DND-41 (cell line): ENCODE measurements around the gene PLCD3.

Source experiments
- ATAC-seq: fragments of 200-7000 bp; cut with Tn5 transposase; 3 replicates; pipeline ENCODE4 v1.9.1; 2021; ENCODE audit warnings: low read depth; ENCODE audit not compliant: insufficient read depth
- DNase-seq: peaks from one replicate; pipeline ENCODE4 v3.0.0-alpha.2; 2020
- H2AFZ ChIP-seq: 2 replicates; pipeline ENCODE4 v1.6.0; 2012; ENCODE audit warnings: low read depth, low read length
- H3K27ac ChIP-seq: 2 replicates; pipeline ENCODE4 v1.5.1; 2012; ENCODE audit warnings: low read length, inconsistent platforms
- H3K27me3 ChIP-seq: fragments of 200-600 bp; sonication (generic); 2 replicates; pipeline ENCODE4 v1.6.0; 2012; ENCODE audit warnings: low read length, mild to moderate bottlenecking, inconsistent platforms; ENCODE audit not compliant: insufficient read depth, poor library complexity
- H3K36me3 ChIP-seq: 2 replicates; pipeline ENCODE4 v1.5.1; 2012; ENCODE audit warnings: low read length, inconsistent platforms; ENCODE audit not compliant: insufficient read depth
- H3K4me1 ChIP-seq: 2 replicates; pipeline ENCODE4 v1.5.1; 2012; ENCODE audit warnings: mild to moderate bottlenecking, low read length; ENCODE audit not compliant: insufficient read depth
- H3K4me2 ChIP-seq: 2 replicates; pipeline ENCODE4 v1.6.0; 2012; ENCODE audit warnings: mild to moderate bottlenecking, moderate library complexity, low read length, inconsistent platforms; ENCODE audit not compliant: insufficient read depth
- H3K4me3 ChIP-seq, 2 experiments: fragments of 200-600 bp in 1 of 2; shearing (Covaris generic) in 1 of 2; 2 replicates each; pipeline ENCODE4 v1.5.1; 2012 to 2016; ENCODE audit warnings: inconsistent platforms in 2 of 2, low read length in 2 of 2, mild to moderate bottlenecking in 2 of 2, low read depth in 1 of 2, moderate library complexity in 1 of 2
- H3K79me2 ChIP-seq: 2 replicates; pipeline ENCODE4 v1.6.0; 2012; ENCODE audit warnings: low read length, inconsistent platforms; ENCODE audit not compliant: insufficient read depth
- H3K9ac ChIP-seq: 2 replicates; pipeline ENCODE4 v1.6.0; 2012; ENCODE audit warnings: low read depth, mild to moderate bottlenecking, inconsistent platforms, low read length, moderate library complexity
- H3K9me3 ChIP-seq: 2 replicates; pipeline ENCODE4 v1.5.1; 2012; ENCODE audit warnings: low read length, moderate library complexity, mild to moderate bottlenecking, inconsistent platforms; ENCODE audit not compliant: insufficient read depth, severe bottlenecking
- H4K20me1 ChIP-seq: 2 replicates; pipeline ENCODE4 v1.6.0; 2012; ENCODE audit warnings: low read length; ENCODE audit not compliant: insufficient read depth
- EZH2 ChIP-seq: IDR thresholded peaks from 3 replicates; pipeline ENCODE4 v1.6.1; 2012; ENCODE audit warnings: borderline replicate concordance, low read depth, mild to moderate bottlenecking, moderate library complexity, low read length, inconsistent platforms; ENCODE audit not compliant: severe bottlenecking
- TF ChIP-seq, protein P1 (sequence below): IDR thresholded peaks from 2 replicates; pipeline ENCODE4 v1.5.1; 2012; ENCODE audit warnings: borderline replicate concordance, low read length, moderate library complexity, mild to moderate bottlenecking; ENCODE audit not compliant: poor library complexity, severe bottlenecking; ENCODE audit errors: extremely low read depth

The PLCD3 gene

DNA sequence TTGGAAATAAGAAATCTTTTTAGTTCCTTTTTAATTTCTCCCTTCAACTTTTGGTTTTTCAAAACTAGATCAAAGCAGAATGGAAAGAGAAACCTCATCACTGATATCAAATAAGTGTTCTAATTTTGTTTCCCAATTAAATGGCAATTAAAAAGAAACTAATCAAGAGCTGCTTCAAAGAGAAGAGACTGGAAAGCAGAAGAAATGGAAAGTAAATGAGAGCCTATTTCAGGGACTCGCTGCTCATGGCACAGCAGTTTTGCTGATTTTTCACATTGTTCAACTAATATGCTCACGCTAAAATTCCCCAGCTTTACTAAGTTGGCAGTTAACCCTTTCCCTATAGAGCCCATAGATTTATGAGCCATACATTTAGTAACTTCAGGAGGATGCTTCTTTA, 64.7 kb downstream of the PLCD3 start:
- no peaks in the 10 kb centered on the region for H3K27me3 ChIP-seq
- H4K20me1 ChIP-seq = peaks cover 47% of the 10 kb centered on the region
- H2AFZ ChIP-seq = no peak overlapping the region
- no peaks in the 10 kb centered on the region for H3K9me3 ChIP-seq
- H3K4me3 ChIP-seq = no peak overlapping the region
- TF ChIP-seq EZH2 = no peak
- TF ChIP-seq, protein P1, sequence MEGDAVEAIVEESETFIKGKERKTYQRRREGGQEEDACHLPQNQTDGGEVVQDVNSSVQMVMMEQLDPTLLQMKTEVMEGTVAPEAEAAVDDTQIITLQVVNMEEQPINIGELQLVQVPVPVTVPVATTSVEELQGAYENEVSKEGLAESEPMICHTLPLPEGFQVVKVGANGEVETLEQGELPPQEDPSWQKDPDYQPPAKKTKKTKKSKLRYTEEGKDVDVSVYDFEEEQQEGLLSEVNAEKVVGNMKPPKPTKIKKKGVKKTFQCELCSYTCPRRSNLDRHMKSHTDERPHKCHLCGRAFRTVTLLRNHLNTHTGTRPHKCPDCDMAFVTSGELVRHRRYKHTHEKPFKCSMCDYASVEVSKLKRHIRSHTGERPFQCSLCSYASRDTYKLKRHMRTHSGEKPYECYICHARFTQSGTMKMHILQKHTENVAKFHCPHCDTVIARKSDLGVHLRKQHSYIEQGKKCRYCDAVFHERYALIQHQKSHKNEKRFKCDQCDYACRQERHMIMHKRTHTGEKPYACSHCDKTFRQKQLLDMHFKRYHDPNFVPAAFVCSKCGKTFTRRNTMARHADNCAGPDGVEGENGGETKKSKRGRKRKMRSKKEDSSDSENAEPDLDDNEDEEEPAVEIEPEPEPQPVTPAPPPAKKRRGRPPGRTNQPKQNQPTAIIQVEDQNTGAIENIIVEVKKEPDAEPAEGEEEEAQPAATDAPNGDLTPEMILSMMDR = no peak
- H3K27ac ChIP-seq = no peak overlapping the region
- H3K9ac ChIP-seq = 0 out of 2 replicates have a peak overlapping the region, but pooled peaks have one; percentile 15
- H3K36me3 ChIP-seq = peaks cover 56% of the 10 kb centered on the region
- DNase-seq = no peak
- H3K79me2 ChIP-seq = peaks cover 94% of the 10 kb centered on the region
- no peak overlapping the region for H3K4me2 ChIP-seq
- H3K4me1 ChIP-seq = peaks cover 10% of the 10 kb centered on the region
- no peak for ATAC-seq

DNA sequence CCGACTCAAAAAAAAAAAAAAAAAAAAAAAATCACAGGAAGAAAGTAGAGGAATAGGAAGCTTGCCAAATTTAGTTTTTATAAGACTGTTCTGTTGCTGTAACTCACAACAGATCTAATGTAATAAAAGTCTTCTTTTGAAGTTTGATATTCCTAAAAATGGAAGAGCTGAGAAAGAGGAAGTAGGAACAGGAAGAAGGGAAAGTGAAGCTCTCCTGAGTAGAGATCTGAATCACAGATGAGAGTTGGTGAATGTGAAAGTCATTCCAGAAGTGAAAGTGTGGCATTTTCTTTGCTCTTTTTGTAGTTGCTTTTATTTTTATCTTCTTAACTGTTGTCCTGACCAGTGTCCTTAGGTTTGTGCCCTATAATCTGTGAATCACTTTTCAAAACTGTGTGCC, 69.1 kb downstream of the PLCD3 start:
- Histone ChIP-seq H4K20me1 (peaks cover 29% of the 10 kb centered on the region), H3K27ac (no peak overlapping the region; the same call in 1 of the 2 replicates), H3K27me3 (no peaks in the 10 kb centered on the region), H3K9me3 (no peaks in the 10 kb centered on the region), H3K79me2 (peaks cover 95% of the 10 kb centered on the region), H3K36me3 (peaks cover 32% of the 10 kb centered on the region), H3K4me2 (peak overlapping the region; percentile 56; the same call in 1 of the 2 replicates), H3K4me3 (no peak overlapping the region), H3K9ac (no peak overlapping the region), H2AFZ (no peak overlapping the region), H3K4me1 (peaks cover 36% of the 10 kb centered on the region)
- DNase-seq = no peak
- TF ChIP-seq, protein P1 = no peak
- no peak for TF ChIP-seq EZH2
- ATAC-seq = no peak

DNA sequence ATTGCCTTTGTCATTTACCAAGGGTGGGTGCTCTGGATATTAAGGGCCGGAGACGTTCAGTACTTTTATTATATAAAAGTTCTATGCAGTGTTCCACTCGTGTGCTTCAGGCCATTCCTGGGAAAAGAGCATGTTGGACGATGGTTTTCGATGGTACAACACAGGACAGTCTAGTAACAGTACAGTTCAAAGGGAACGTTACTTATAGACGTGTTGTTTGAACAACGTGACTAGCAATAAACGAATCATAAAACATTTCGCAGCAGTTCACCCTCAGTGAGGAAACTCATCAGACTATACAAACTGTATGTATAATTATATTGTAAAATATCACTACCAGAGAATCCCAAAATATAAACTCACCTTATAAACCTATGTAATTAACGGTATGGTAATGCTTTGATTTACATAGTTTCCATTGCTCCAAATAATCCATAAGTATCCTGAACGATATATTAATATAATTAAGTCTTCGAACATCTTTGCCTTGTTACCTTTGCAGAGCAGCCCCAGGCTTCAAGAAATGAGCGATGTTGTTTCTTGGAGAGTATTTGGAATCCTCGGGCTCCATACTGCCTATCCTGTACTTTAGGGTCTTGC, 70.6 kb downstream of the PLCD3 start:
- Histone ChIP-seq H3K27me3 (no peaks in the 10 kb centered on the region), H3K4me2 (peak overlapping the region; percentile 94), H3K79me2 (peaks cover 82% of the 10 kb centered on the region), H3K9ac (peak overlapping the region; percentile 86), H3K27ac (peak overlapping the region; percentile 95), H3K4me3 (peak overlapping the region; percentile 75 to 85), H3K9me3 (no peaks in the 10 kb centered on the region), H3K4me1 (peaks cover 36% of the 10 kb centered on the region), H3K36me3 (peaks cover 23% of the 10 kb centered on the region), H2AFZ (peak overlapping the region; percentile 85), H4K20me1 (peaks cover 21% of the 10 kb centered on the region)
- no peak for ATAC-seq
- DNase-seq = no peak
- TF ChIP-seq EZH2 = no peak
- TF ChIP-seq, protein P1 = no peak
